Measurements from ENCODE around the gene LKAAEAR1.

- TF ChIP-seq CTCF (IDR thresholded peaks at IDR 0.05) = no peak
- no peak for TF ChIP-seq POLR2AphosphoS5 (IDR thresholded peaks at IDR 0.05)
- no peak for TF ChIP-seq EP300 (IDR thresholded peaks at IDR 0.05)
- TF ChIP-seq POLR2A (IDR thresholded peaks at IDR 0.05) = no peak
Observed at GRCh38 chr20:64056639-64056888, 27.6 kb downstream of the LKAAEAR1 start.
